ENCODE data around the gene MATCAP1.
A peak's percentile ranks its signal among the peaks of the same experiment; 100 is the strongest.

- TF ChIP-seq POLR2AphosphoS5 (IDR thresholded peaks at IDR 0.05; ENCODE audit: low read depth, low read length) (no peak), ZNF160 (CRISPR knock-in tag; IDR thresholded peaks at IDR 0.05) (no peak), ZNF788 (CRISPR knock-in tag; IDR thresholded peaks at IDR 0.05; ENCODE audit: borderline replicate concordance) (0 out of 2 replicates have a peak, but pooled peaks have one; percentile 27), TAF1 (CRISPR knock-in tag; IDR thresholded peaks at IDR 0.05) (peak; percentile 50; the same call in 1 of the 2 replicates), ZNF746 (CRISPR knock-in tag; IDR thresholded peaks at IDR 0.05) (no peak), ARNT2 (CRISPR knock-in tag; IDR thresholded peaks at IDR 0.05; ENCODE audit: low read depth) (peak; percentile 68; the same call in 1 of the 2 replicates)
Observed at GRCh38 chr16:67150833-67151396, 32.8 kb downstream of the MATCAP1 start, which contains the start of gene B3GNT9.

All from HepG2 (cell line).